HG03025 (cell line): Measurements from ENCODE around the gene CAPRIN2.

Source experiments
- ATAC-seq: cut with Tn5 transposase; IDR thresholded peaks from one replicate; pipeline ENCODE4 v1.9.1; 2021; ENCODE audit warnings: mild to moderate bottlenecking, moderate library complexity; ENCODE audit not compliant: unreplicated experiment, low FRiP score

CAPRIN2 gene

GRCh38 chr12:30754750-30755394, at the start of gene CAPRIN2:
CAPRIN2 (minus strand) TSS chr12:30754951; CDS start chr12:30753520, 1,431 bp downstream.
- ATAC-seq, result peak; percentile 94

- no peak for ATAC-seq
Measured at GRCh38 chr12:30797689-30798088, 42.9 kb upstream of the CAPRIN2 start.

GRCh38 chr12:30796891-30797371, 42.2 kb upstream of the CAPRIN2 start:
- ATAC-seq, result no peak

- ATAC-seq, result no peak
Measured at GRCh38 chr12:30796313-30796780, 41.6 kb upstream of the CAPRIN2 start.

GRCh38 chr12:30795410-30796312, 40.9 kb upstream of the CAPRIN2 start:
- peak; percentile 67 for ATAC-seq

GRCh38 chr12:30794591-30795409, 40.0 kb upstream of the CAPRIN2 start:
- no peak for ATAC-seq

GRCh38 chr12:30794020-30794419, 39.3 kb upstream of the CAPRIN2 start:
- no peak for ATAC-seq

- no peak for ATAC-seq
Measured at GRCh38 chr12:30792648-30793499, 38.1 kb upstream of the CAPRIN2 start.

- no peak for ATAC-seq
Measured at GRCh38 chr12:30792085-30792484, 37.3 kb upstream of the CAPRIN2 start.

- ATAC-seq, result no peak
Measured at GRCh38 chr12:30788754-30789153, 34.0 kb upstream of the CAPRIN2 start.

- ATAC-seq, result no peak
Measured at GRCh38 chr12:30785630-30786029, 30.9 kb upstream of the CAPRIN2 start.

- ATAC-seq, result no peak
Measured at GRCh38 chr12:30784508-30784907, 29.8 kb upstream of the CAPRIN2 start.

GRCh38 chr12:30783946-30784345, 29.2 kb upstream of the CAPRIN2 start:
- ATAC-seq, result no peak

GRCh38 chr12:30782316-30783173, 27.8 kb upstream of the CAPRIN2 start:
- no peak for ATAC-seq

GRCh38 chr12:30779578-30779977, 24.8 kb upstream of the CAPRIN2 start:
- no peak for ATAC-seq

- no peak for ATAC-seq
Measured at GRCh38 chr12:30779178-30779577, 24.4 kb upstream of the CAPRIN2 start.

GRCh38 chr12:30774599-30774998, 19.8 kb upstream of the CAPRIN2 start:
- no peak for ATAC-seq

GRCh38 chr12:30769802-30770201, 15.1 kb upstream of the CAPRIN2 start:
- ATAC-seq, result no peak

GRCh38 chr12:30764251-30764650, 9.5 kb upstream of the CAPRIN2 start:
- ATAC-seq, result no peak
